ENCODE data around the gene TMEM18.

GRCh38 chr2:719191-719590 lies 42.0 kb upstream of the TMEM18 start:
- no peak for TF ChIP-seq REST (IDR thresholded peaks at IDR 0.05; ENCODE audit: insufficient read depth in 1 of 2, low read depth in 2 of 2, low read length in 1 of 2)
- TF ChIP-seq CTCF (IDR thresholded peaks at IDR 0.05): no peak
